ENCODE measurements around the gene GZMM.

Gene GZMM

GRCh38 chr19:543910-544608 is at the start of gene GZMM:
GZMM (plus strand) TSS chr19:544053; CDS start chr19:544072, 19 bp downstream.
- no peak for DNase-seq

GRCh38 chr19:494171-495080 is 49.4 kb upstream of the GZMM start:
- DNase-seq = no peak

- no peak for DNase-seq
Observed at GRCh38 chr19:495081-495401, 48.8 kb upstream of the GZMM start.

GRCh38 chr19:495402-496111 is 48.3 kb upstream of the GZMM start:
- DNase-seq = no peak

- no peak for DNase-seq
Observed at GRCh38 chr19:496112-496665, 47.7 kb upstream of the GZMM start, which contains the start of gene MADCAM1. MADCAM1 (plus strand) TSS chr19:496486; CDS start chr19:496500, 14 bp downstream.

- DNase-seq = no peak
Observed at GRCh38 chr19:496986-497385, 46.9 kb upstream of the GZMM start.

GRCh38 chr19:497491-497868 is 46.4 kb upstream of the GZMM start:
- DNase-seq = no peak

GRCh38 chr19:497869-498510 is 45.9 kb upstream of the GZMM start:
- no peak for DNase-seq

GRCh38 chr19:498511-498891 is 45.4 kb upstream of the GZMM start:
- no peak for DNase-seq

GRCh38 chr19:498977-499623 is 44.8 kb upstream of the GZMM start:
- no peak for DNase-seq

GRCh38 chr19:501646-502045 is 42.2 kb upstream of the GZMM start:
- no peak for DNase-seq

GRCh38 chr19:504616-505015 is 39.2 kb upstream of the GZMM start:
- DNase-seq = no peak

- DNase-seq = peak; percentile 98
Observed at GRCh38 chr19:506404-507285, 37.2 kb upstream of the GZMM start.

- DNase-seq = peak; percentile 75
Observed at GRCh38 chr19:507286-508203, 36.3 kb upstream of the GZMM start, which contains the start of gene TPGS1. TPGS1 (plus strand) TSS chr19:507497; CDS start chr19:507507, 10 bp downstream.

GRCh38 chr19:508204-509150 is 35.4 kb upstream of the GZMM start:
- DNase-seq = no peak

GRCh38 chr19:510606-511100 is 33.2 kb upstream of the GZMM start:
- DNase-seq = peak; percentile 74

- peak; percentile 95 for DNase-seq
Observed at GRCh38 chr19:511101-511851, 32.6 kb upstream of the GZMM start.
